Measurements from ENCODE around the gene HARS2. TPM values are rescaled to one million over a fixed set of nuclear protein-coding genes. Genes with fewer than 3 reads are reported as not detected.
"Not testable (repeated sequence)": the region's sequence is repeated elsewhere in the genome, so short reads cannot be mapped to it uniquely, and the experiment has no call there.

The HARS2 gene
- total and polyA plus RNA-seq, 11 donors = 17.4 to 31.7 (median 24.6) TPM

- peak within 1 kb of the TSS; percentile 49 to 97 (median 83) for H3K4me3 ChIP-seq
- H3K27me3 ChIP-seq = no peaks in the 10 kb centered on the region
- H3K9me3 ChIP-seq = no peaks in the 10 kb centered on the region
- intact Hi-C loops (cut with DNase I) = loop anchor here in 1 of 10 donors (10.0 kb wide), 1 partner anchor 136 kb away; the partner anchor contains the start of genes APBB3 and SLC35A4
- TF ChIP-seq, protein P1, sequence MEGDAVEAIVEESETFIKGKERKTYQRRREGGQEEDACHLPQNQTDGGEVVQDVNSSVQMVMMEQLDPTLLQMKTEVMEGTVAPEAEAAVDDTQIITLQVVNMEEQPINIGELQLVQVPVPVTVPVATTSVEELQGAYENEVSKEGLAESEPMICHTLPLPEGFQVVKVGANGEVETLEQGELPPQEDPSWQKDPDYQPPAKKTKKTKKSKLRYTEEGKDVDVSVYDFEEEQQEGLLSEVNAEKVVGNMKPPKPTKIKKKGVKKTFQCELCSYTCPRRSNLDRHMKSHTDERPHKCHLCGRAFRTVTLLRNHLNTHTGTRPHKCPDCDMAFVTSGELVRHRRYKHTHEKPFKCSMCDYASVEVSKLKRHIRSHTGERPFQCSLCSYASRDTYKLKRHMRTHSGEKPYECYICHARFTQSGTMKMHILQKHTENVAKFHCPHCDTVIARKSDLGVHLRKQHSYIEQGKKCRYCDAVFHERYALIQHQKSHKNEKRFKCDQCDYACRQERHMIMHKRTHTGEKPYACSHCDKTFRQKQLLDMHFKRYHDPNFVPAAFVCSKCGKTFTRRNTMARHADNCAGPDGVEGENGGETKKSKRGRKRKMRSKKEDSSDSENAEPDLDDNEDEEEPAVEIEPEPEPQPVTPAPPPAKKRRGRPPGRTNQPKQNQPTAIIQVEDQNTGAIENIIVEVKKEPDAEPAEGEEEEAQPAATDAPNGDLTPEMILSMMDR (IDR thresholded peaks at IDR 0.05) = no peak
- TF ChIP-seq POLR2A (IDR thresholded peaks at IDR 0.05) = peak in 1 of 2 donors; percentile 79
- peaks cover 3 to 89% (median 82%) of the 10 kb centered on the region in 9 donors for H3K36me3 ChIP-seq
- H3K4me1 ChIP-seq = peaks cover 0 to 19% (median 14%) of the 10 kb centered on the region in 12 donors
- WGBS, 4 donors = 1 to 2% (median 2%) methylated on average over 44 of the region's 44 CpGs
- DNase-seq (peak; percentile 94 to 96 (median 95)), ATAC-seq (peak; percentile 98 to 100 (median 99))
- peak within 1 kb of the TSS in 11 of 12 donors; percentile 47 to 74 (median 64) for H3K27ac ChIP-seq
These were observed 9.2 kb downstream of the HARS2 start, which contains the start of gene ZMAT2 for GRCh38 chr5:140700177-140701144. Gene ZMAT2 (plus strand): TSS chr5:140700447. CDS start chr5:140700461, 14 bp downstream.

DNA sequence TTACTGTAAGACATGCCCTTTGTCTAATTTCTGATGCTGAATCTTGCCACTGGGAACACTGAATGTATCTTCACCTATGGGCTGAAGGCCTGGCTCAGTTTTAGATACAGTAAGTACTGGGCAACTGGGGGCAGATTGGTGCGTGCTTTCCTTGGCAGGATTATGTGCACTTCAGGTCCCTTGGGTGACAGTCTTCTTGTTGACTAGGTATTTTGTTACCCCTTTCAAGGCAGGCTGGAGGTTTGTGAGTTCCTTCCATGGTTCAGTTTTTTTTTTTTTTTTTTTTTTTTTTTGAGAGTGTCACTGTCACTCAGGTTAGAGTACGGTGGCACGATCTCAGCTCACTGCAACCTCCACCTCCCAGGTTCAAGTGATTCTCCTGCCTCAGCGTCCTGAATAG is 16.6 kb downstream of the HARS2 start:
- H3K27me3 ChIP-seq = no peaks in the 10 kb centered on the region
- no peak for TF ChIP-seq POLR2A (IDR thresholded peaks at IDR 0.05)
- TF ChIP-seq, protein P1 (IDR thresholded peaks at IDR 0.05) = no peak
- H3K4me1 ChIP-seq = peaks cover 0 to 12% (median 0%) of the 10 kb centered on the region in 12 donors
- ATAC-seq (no peak), DNase-seq (no peak)
- WGBS, 4 donors = 84 to 93% (median 88%) methylated on average over 4 of the region's 4 CpGs
- peaks cover 0 to 50% (median 47%) of the 10 kb centered on the region in 9 donors for H3K36me3 ChIP-seq
- no peaks in the 10 kb centered on the region for H3K9me3 ChIP-seq
- H3K4me3 ChIP-seq = no peak overlapping the region
- H3K27ac ChIP-seq = no peak overlapping the region
- intact Hi-C loops (cut with DNase I) = loop anchor here in 2 of 10 donors (5.0 to 10.0 kb wide), 2 partner anchors 143 to 161 kb away; partner anchors contain the start of genes APBB3 (in 1 of the 2), EIF4EBP3 (in 1 of the 2) and SLC35A4 (in 1 of the 2)

- ATAC-seq, DNase-seq, H3K27me3 ChIP-seq, H3K27ac ChIP-seq, H3K4me3 ChIP-seq, H3K9me3 ChIP-seq: not testable (repeated sequence)
- intact Hi-C loops (cut with DNase I) = loop anchor here in 2 of 10 donors (5.0 to 10.0 kb wide), 2 partner anchors 144 to 161 kb away; partner anchors contain the start of genes APBB3 (in 1 of the 2), EIF4EBP3 (in 1 of the 2) and SLC35A4 (in 1 of the 2)
- 88 to 93% (median 92%) methylated on average over 9 of the region's 9 CpGs for WGBS, 4 donors
- peaks cover 0 to 12% (median 0%) of the 10 kb centered on the region in 12 donors for H3K4me1 ChIP-seq
- H3K36me3 ChIP-seq = peaks cover 0 to 40% (median 38%) of the 10 kb centered on the region in 9 donors
These were observed 17.5 kb downstream of the HARS2 start for GRCh38 chr5:140708787-140709186.

GRCh38 chr5:140710899-140711552 is 19.8 kb downstream of the HARS2 start:
- peak in 1 of 2 donors; percentile 44 for TF ChIP-seq POLR2A (IDR thresholded peaks at IDR 0.05)
- TF ChIP-seq, protein P1 (IDR thresholded peaks at IDR 0.05) = no peak
- peak; percentile 77 to 91 (median 85) for DNase-seq
- intact Hi-C loops (cut with DNase I) = loop anchor here in 3 of 10 donors (5.0 to 10.0 kb wide), 3 partner anchors 339 to 466 kb away; partner anchors contain the start of gene SLC4A9 (in 2 of the 3)
- peak overlapping the region; percentile 28 to 72 (median 63) for H3K4me3 ChIP-seq
- H3K27me3 ChIP-seq = no peaks in the 10 kb centered on the region
- H3K36me3 ChIP-seq = peaks cover 0 to 18% (median 15%) of the 10 kb centered on the region in 9 donors
- 1 to 4% (median 2%) methylated on average over 27 of the region's 27 CpGs for WGBS, 4 donors
- H3K27ac ChIP-seq = peak overlapping the region in 11 of 12 donors; percentile 67 to 95 (median 88)
- ATAC-seq = peak; percentile 63 to 97 (median 96)
- peaks cover 0 to 12% (median 0%) of the 10 kb centered on the region in 12 donors for H3K4me1 ChIP-seq
- no peaks in the 10 kb centered on the region for H3K9me3 ChIP-seq
